GM11168 (cell line): ENCODE results near the gene GUCY2D.
"Not testable (repeated sequence)": the region's sequence is repeated elsewhere in the genome, so short reads cannot be mapped to it uniquely, and the experiment has no call there.

ENCODE experiments used
- in situ Hi-C: fragments of 300-500 bp; cut with MboI; formaldehyde crosslinking; loops from one replicate; pipeline ENCODE4 v1.12.0; 2022; ENCODE audit warnings: low sequenced_read_pairs; ENCODE audit not compliant: unreplicated experiment

The GUCY2D gene

GRCh38 chr17:8001976-8002720 lies at the start of gene GUCY2D:
Gene GUCY2D, plus strand, starts transcription at chr17:8002615. Its CDS starts 433 bp downstream, at chr17:8003048.
- in situ Hi-C loops = no loop called here

GRCh38 chr17:7953266-7953665 lies 49.1 kb upstream of the GUCY2D start:
- in situ Hi-C loops = not testable (repeated sequence)

- in situ Hi-C loops = no loop called here
Observed at GRCh38 chr17:7955414-7956227, 46.8 kb upstream of the GUCY2D start.

GRCh38 chr17:7956228-7956965 lies 46.0 kb upstream of the GUCY2D start:
- in situ Hi-C loops = no loop called here

GRCh38 chr17:7959503-7960253 lies 42.7 kb upstream of the GUCY2D start:
- in situ Hi-C loops = no loop called here

GRCh38 chr17:7961421-7961820 lies 41.0 kb upstream of the GUCY2D start:
- in situ Hi-C loops = no loop called here

GRCh38 chr17:7967751-7968150 lies 34.7 kb upstream of the GUCY2D start:
- in situ Hi-C loops = no loop called here

GRCh38 chr17:7969433-7969832 lies 33.0 kb upstream of the GUCY2D start:
- in situ Hi-C loops = no loop called here

- in situ Hi-C loops = no loop called here
Observed at GRCh38 chr17:7971651-7972050, 30.8 kb upstream of the GUCY2D start.

GRCh38 chr17:7972131-7972785 lies 30.2 kb upstream of the GUCY2D start:
- in situ Hi-C loops = no loop called here

- in situ Hi-C loops = no loop called here
Observed at GRCh38 chr17:7974638-7975131, 27.7 kb upstream of the GUCY2D start.

GRCh38 chr17:7977039-7977438 lies 25.4 kb upstream of the GUCY2D start:
- in situ Hi-C loops = no loop called here

- in situ Hi-C loops = no loop called here
Observed at GRCh38 chr17:7977805-7978204, 24.6 kb upstream of the GUCY2D start.

GRCh38 chr17:7982173-7982572 lies 20.2 kb upstream of the GUCY2D start:
- in situ Hi-C loops = no loop called here

- in situ Hi-C loops = no loop called here
Observed at GRCh38 chr17:7982666-7983065, 19.7 kb upstream of the GUCY2D start.

- in situ Hi-C loops = loop anchor here (5.0 kb wide), 1 partner anchor 78 kb away; no protein-coding TSS in a partner anchor
Observed at GRCh38 chr17:7984904-7985303, 17.5 kb upstream of the GUCY2D start.

GRCh38 chr17:7987112-7987893 lies 15.1 kb upstream of the GUCY2D start:
- in situ Hi-C loops = loop anchor here (5.0 kb wide), 1 partner anchor 80 kb away; no protein-coding TSS in a partner anchor

GRCh38 chr17:7988750-7989178 lies 13.7 kb upstream of the GUCY2D start:
- in situ Hi-C loops = loop anchor here (5.0 kb wide), 1 partner anchor 81 kb away; no protein-coding TSS in a partner anchor
